ENCODE data around the gene GTPBP6.

DNA sequence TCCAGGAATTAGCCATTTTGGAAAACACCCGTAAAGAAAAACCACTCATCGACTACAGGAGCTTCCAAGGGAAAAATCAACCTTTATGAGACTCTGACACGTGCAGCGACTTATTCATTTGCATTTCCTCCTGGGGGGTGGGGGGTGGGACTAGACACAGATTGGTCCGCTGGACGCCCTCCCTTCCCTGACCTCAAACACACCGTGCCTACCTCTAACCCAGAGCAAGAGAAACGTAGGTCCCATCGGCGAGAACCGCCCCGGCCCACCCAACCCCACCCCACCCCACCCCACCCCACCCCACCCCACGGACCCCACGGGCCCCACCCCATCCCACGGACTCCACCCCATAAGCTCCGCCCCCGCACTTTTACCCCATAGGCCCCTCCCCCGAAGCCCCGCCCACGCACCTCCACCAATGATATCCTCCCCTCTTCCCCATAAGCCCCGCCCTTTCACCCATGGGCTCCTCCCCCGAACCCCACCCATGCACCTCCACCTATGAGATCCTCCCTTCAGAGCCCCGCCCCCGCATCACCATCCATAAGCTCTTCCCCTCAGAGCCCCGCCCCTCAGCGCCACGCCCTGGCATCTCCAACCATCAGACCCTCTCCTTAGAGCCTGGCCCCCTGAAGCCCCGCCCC, 1.1 kb downstream of the GTPBP6 start:
- TF ChIP-seq, protein P1, sequence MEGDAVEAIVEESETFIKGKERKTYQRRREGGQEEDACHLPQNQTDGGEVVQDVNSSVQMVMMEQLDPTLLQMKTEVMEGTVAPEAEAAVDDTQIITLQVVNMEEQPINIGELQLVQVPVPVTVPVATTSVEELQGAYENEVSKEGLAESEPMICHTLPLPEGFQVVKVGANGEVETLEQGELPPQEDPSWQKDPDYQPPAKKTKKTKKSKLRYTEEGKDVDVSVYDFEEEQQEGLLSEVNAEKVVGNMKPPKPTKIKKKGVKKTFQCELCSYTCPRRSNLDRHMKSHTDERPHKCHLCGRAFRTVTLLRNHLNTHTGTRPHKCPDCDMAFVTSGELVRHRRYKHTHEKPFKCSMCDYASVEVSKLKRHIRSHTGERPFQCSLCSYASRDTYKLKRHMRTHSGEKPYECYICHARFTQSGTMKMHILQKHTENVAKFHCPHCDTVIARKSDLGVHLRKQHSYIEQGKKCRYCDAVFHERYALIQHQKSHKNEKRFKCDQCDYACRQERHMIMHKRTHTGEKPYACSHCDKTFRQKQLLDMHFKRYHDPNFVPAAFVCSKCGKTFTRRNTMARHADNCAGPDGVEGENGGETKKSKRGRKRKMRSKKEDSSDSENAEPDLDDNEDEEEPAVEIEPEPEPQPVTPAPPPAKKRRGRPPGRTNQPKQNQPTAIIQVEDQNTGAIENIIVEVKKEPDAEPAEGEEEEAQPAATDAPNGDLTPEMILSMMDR (IDR thresholded peaks at IDR 0.05) = no peak
- TF ChIP-seq SMC3 (IDR thresholded peaks at IDR 0.05; ENCODE audit: low read depth, low read length) (no peak), EP300 (IDR thresholded peaks at IDR 0.05; ENCODE audit: borderline replicate concordance in 1 of 2, low read depth in 1 of 2, low read length in 1 of 2) (no peak), CHD2 (IDR thresholded peaks at IDR 0.05; ENCODE audit: low read length, partially characterized antibody) (no peak), JUND (IDR thresholded peaks at IDR 0.05) (no peak), POLR2AphosphoS5 (IDR thresholded peaks at IDR 0.05; ENCODE audit: low read depth, low read length) (no peak), TCF12 (IDR thresholded peaks at IDR 0.05) (no peak), TEAD4 (IDR thresholded peaks at IDR 0.05; ENCODE audit: borderline replicate concordance, insufficient read depth) (no peak), FOXJ3 (CRISPR knock-in tag; IDR thresholded peaks at IDR 0.05) (no peak), ELF1 (IDR thresholded peaks at IDR 0.05) (no peak), TAF1 (IDR thresholded peaks at IDR 0.05; ENCODE audit: borderline replicate concordance, low read depth, low read length) (no peak), SIN3A (IDR thresholded peaks at IDR 0.05; ENCODE audit: borderline replicate concordance, low read depth, low read length) (no peak)
- TF ChIP-seq, protein P2, sequence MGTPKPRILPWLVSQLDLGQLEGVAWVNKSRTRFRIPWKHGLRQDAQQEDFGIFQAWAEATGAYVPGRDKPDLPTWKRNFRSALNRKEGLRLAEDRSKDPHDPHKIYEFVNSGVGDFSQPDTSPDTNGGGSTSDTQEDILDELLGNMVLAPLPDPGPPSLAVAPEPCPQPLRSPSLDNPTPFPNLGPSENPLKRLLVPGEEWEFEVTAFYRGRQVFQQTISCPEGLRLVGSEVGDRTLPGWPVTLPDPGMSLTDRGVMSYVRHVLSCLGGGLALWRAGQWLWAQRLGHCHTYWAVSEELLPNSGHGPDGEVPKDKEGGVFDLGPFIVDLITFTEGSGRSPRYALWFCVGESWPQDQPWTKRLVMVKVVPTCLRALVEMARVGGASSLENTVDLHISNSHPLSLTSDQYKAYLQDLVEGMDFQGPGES (IDR thresholded peaks at IDR 0.05; ENCODE audit: low read depth, low read length) = no peak
- TF ChIP-seq, protein P3, sequence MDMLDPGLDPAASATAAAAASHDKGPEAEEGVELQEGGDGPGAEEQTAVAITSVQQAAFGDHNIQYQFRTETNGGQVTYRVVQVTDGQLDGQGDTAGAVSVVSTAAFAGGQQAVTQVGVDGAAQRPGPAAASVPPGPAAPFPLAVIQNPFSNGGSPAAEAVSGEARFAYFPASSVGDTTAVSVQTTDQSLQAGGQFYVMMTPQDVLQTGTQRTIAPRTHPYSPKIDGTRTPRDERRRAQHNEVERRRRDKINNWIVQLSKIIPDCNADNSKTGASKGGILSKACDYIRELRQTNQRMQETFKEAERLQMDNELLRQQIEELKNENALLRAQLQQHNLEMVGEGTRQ (IDR thresholded peaks at IDR 0.05; ENCODE audit: borderline replicate concordance, low read depth, low read length) = no peak
